ENCODE measurements around the gene LEKR1. TPM values are rescaled to one million over a fixed set of nuclear protein-coding genes. Genes with fewer than 3 reads are reported as not detected.
"Not testable (repeated sequence)": the region's sequence is repeated elsewhere in the genome, so short reads cannot be mapped to it uniquely, and the experiment has no call there.

Gene LEKR1
- total RNA-seq, 1 experiment from 2014 or later, result 0.90 TPM

DNA sequence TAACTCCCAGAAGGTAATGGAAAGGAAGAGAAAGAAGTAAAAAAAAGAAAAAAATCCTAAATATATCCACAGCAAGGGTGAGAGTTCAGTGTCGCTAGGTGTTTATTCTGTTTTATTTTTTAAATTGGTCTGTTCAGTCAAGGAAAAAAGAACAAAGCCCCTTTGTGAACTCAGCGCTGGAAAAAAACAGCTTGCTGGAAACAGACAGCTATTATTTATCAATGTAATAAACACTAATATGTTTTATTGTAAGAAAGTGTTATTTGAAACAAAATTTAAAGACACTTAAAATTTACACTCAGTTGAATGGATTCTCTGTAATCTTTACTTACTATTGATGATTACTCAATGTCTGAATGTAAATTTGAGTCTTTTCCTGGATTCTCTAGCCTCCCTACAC is 32.3 kb upstream of the LEKR1 start:
- POLR2A ChIA-PET (ENCODE audit: low non-redundant PET), result interaction anchor here (0.6 kb wide), 2 partner anchors 21 to 182 kb away, joined by 5 to 12 read pairs; no protein-coding TSS in a partner anchor
- peak overlapping the region; percentile 33 for H3K27ac ChIP-seq (ENCODE audit: low read depth, low read length, poor library complexity, severe bottlenecking)
- no peak for TF ChIP-seq EZH2 (IDR thresholded peaks at IDR 0.05; ENCODE audit: borderline replicate concordance, low read depth, low read length, poor library complexity, severe bottlenecking)
- TF ChIP-seq, protein P1, sequence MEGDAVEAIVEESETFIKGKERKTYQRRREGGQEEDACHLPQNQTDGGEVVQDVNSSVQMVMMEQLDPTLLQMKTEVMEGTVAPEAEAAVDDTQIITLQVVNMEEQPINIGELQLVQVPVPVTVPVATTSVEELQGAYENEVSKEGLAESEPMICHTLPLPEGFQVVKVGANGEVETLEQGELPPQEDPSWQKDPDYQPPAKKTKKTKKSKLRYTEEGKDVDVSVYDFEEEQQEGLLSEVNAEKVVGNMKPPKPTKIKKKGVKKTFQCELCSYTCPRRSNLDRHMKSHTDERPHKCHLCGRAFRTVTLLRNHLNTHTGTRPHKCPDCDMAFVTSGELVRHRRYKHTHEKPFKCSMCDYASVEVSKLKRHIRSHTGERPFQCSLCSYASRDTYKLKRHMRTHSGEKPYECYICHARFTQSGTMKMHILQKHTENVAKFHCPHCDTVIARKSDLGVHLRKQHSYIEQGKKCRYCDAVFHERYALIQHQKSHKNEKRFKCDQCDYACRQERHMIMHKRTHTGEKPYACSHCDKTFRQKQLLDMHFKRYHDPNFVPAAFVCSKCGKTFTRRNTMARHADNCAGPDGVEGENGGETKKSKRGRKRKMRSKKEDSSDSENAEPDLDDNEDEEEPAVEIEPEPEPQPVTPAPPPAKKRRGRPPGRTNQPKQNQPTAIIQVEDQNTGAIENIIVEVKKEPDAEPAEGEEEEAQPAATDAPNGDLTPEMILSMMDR (conservative IDR thresholded peaks at IDR 0.05; ENCODE audit: low read depth, low read length), result no peak

DNA sequence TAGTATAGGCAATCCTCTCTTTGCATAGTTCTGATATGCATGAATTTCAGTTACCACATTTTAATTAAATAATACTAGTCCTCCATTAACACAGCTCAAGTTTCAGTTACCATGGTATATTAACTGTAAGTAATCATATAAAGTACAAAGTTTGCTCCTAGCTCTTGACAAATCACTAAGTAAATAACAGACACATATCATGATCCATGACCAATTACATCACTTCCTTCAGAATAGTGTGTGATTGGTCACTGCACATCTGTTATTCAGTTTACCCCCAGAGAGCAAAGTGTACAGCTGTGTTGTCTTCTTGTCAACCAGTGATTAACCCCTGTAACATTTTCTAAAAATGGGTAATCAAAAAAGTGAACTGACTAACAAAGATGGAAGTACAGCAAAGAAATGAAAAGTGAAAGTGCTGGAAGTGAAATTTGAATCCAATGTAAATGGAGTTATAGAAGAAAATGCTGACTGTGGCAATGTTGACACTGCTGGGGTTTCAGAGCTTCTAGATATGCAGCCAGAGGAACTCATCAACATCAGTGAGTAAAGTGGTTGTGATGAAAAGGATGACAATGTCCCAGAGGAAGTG is 30.2 kb upstream of the LEKR1 start:
- Histone ChIP-seq H3K36me3 (ENCODE audit: insufficient read depth, low read length, poor library complexity, severe bottlenecking) (no peaks in the 10 kb centered on the region), H3K4me3 (ENCODE audit: low read depth, low read length, poor library complexity, severe bottlenecking) (no peak overlapping the region), H3K27ac (ENCODE audit: low read depth, low read length, poor library complexity, severe bottlenecking) (no peak overlapping the region), H3K4me1 (ENCODE audit: insufficient read depth, low read length, poor library complexity, severe bottlenecking) (peaks cover 18% of the 10 kb centered on the region), H3K27me3 (replicated peaks; ENCODE audit: insufficient read depth, low read depth, low read length, poor library complexity) (no peaks in the 10 kb centered on the region), H3K9me3 (ENCODE audit: low read depth, low read length, poor library complexity, severe bottlenecking) (no peaks in the 10 kb centered on the region)
- POLR2A ChIA-PET (ENCODE audit: low non-redundant PET), result no interaction called here
- no TSS peak for BruUV-seq (replicated peaks)
- CTCF ChIA-PET, result no interaction called here
- DNase-seq (ENCODE audit: low spot score), result no peak
- intact Hi-C loops (cut with micrococcal nuclease; ENCODE audit: unreplicated experiment), result no loop called here
- TF ChIP-seq EZH2 (IDR thresholded peaks at IDR 0.05; ENCODE audit: borderline replicate concordance, low read depth, low read length, poor library complexity, severe bottlenecking), result no peak
- TF ChIP-seq, protein P1 (conservative IDR thresholded peaks at IDR 0.05; ENCODE audit: low read depth, low read length), result no peak

More for the DNA sequence above, 32.3 kb upstream of the LEKR1 start:
- CTCF ChIA-PET, result no interaction called here
- DNase-seq (ENCODE audit: low spot score), result no peak
- intact Hi-C loops (cut with micrococcal nuclease; ENCODE audit: unreplicated experiment), result no loop called here
- Histone ChIP-seq H3K4me3 (ENCODE audit: low read depth, low read length, poor library complexity, severe bottlenecking) (no peak overlapping the region), H3K27me3 (replicated peaks; ENCODE audit: insufficient read depth, low read depth, low read length, poor library complexity) (no peaks in the 10 kb centered on the region), H3K4me1 (ENCODE audit: insufficient read depth, low read length, poor library complexity, severe bottlenecking) (peaks cover 21% of the 10 kb centered on the region), H3K9me3 (ENCODE audit: low read depth, low read length, poor library complexity, severe bottlenecking) (no peaks in the 10 kb centered on the region), H3K36me3 (ENCODE audit: insufficient read depth, low read length, poor library complexity, severe bottlenecking) (no peaks in the 10 kb centered on the region)
- no TSS peak for BruUV-seq (replicated peaks)

DNA sequence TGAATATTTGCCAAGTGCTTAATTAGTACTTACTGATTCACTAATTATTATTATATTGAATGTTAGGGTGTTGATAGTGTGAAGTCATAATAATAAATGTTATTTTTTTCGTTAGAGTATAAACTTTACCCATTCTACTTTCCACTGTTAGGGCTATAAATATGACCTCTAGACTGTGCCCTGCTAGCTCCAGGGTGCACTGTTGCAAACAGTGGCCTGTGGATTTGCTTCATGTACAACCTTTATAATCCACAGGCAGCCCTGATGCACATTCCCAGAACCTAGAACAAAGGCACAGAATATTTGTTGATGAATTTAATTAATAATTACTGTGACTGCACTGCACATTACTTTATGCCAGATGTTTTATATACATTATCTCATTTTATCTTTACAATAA is 28.8 kb upstream of the LEKR1 start:
- intact Hi-C loops (cut with micrococcal nuclease; ENCODE audit: unreplicated experiment), result no loop called here
- Histone ChIP-seq H3K27me3 (replicated peaks; ENCODE audit: insufficient read depth, low read depth, low read length, poor library complexity) (no peaks in the 10 kb centered on the region), H3K4me1 (ENCODE audit: insufficient read depth, low read length, poor library complexity, severe bottlenecking) (peaks cover 18% of the 10 kb centered on the region), H3K4me3 (ENCODE audit: low read depth, low read length, poor library complexity, severe bottlenecking) (no peak overlapping the region), H3K9me3 (ENCODE audit: low read depth, low read length, poor library complexity, severe bottlenecking) (no peaks in the 10 kb centered on the region), H3K36me3 (ENCODE audit: insufficient read depth, low read length, poor library complexity, severe bottlenecking) (no peaks in the 10 kb centered on the region), H3K27ac (ENCODE audit: low read depth, low read length, poor library complexity, severe bottlenecking) (no peak overlapping the region)
- CTCF ChIA-PET, result no interaction called here
- BruUV-seq (replicated peaks), result no TSS peak
- DNase-seq (ENCODE audit: low spot score), result no peak
- POLR2A ChIA-PET (ENCODE audit: low non-redundant PET), result interaction anchor here (0.6 kb wide), 1 partner anchor 66 kb away, joined by 3 read pairs; no protein-coding TSS in a partner anchor
- TF ChIP-seq EZH2 (IDR thresholded peaks at IDR 0.05; ENCODE audit: borderline replicate concordance, low read depth, low read length, poor library complexity, severe bottlenecking), result no peak
- TF ChIP-seq, protein P1 (conservative IDR thresholded peaks at IDR 0.05; ENCODE audit: low read depth, low read length), result no peak

DNA sequence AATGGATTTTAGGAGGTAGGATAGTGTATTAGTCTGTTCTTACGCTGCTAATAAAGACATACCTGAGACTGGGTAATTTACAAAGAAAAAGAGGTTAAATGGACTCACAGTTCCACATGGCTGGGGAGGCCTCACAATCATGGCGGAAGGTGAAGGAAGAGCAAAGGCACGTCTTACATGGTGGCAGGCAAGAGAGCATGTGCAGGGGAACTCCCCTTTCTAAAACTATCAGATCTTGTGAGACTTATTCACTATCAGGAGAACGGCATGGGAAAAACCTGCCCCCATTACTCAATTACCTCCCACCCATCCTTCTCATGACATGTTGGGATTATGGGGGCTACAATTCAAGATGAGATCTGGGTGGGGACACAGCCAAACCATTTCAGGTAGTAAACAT is 25.9 kb upstream of the LEKR1 start:
- BruUV-seq (replicated peaks); H3K4me3 ChIP-seq (ENCODE audit: low read depth, low read length, poor library complexity, severe bottlenecking); H3K27me3 ChIP-seq (replicated peaks; ENCODE audit: insufficient read depth, low read depth, low read length, poor library complexity); H3K9me3 ChIP-seq (ENCODE audit: low read depth, low read length, poor library complexity, severe bottlenecking); H3K36me3 ChIP-seq (ENCODE audit: insufficient read depth, low read length, poor library complexity, severe bottlenecking); H3K27ac ChIP-seq (ENCODE audit: low read depth, low read length, poor library complexity, severe bottlenecking); DNase-seq (ENCODE audit: low spot score); intact Hi-C loops (cut with micrococcal nuclease; ENCODE audit: unreplicated experiment); H3K4me1 ChIP-seq (ENCODE audit: insufficient read depth, low read length, poor library complexity, severe bottlenecking); POLR2A ChIA-PET (ENCODE audit: low non-redundant PET); CTCF ChIA-PET: not testable (repeated sequence)

Data from A673 (cell line).